Spleen (tissue), 11 donors: Measurements from ENCODE around the gene OPRL1. TPM values are rescaled to one million over a fixed set of nuclear protein-coding genes. Genes with fewer than 3 reads are reported as not detected.

ENCODE experiments used
- DNase-seq: peaks from one replicate; pipeline ENCODE4 v3.0.0-alpha.2; 2020
- H3K27ac ChIP-seq, 8 donors: fragments of 200-600 bp; sonication (generic) in 7 of 8; 1 replicate in 4 of 8; 2 replicates in 4 of 8; pipeline versions ENCODE4 v1.5.0 to v1.8.0; 2016 to 2021; ENCODE audit warnings: inconsistent platforms in 4 of 8, mild to moderate bottlenecking in 4 of 8, moderate library complexity in 1 of 8
- H3K27me3 ChIP-seq, 7 donors: fragments of 200-600 bp; sonication (generic) in 6 of 7; replicated peaks in 1 of 7; 1 replicate in 4 of 7; 2 replicates in 3 of 7; pipeline versions ENCODE4 v1.5.0 to v1.8.0; 2016 to 2021; ENCODE audit warnings: inconsistent platforms in 3 of 7, mild to moderate bottlenecking in 1 of 7
- H3K36me3 ChIP-seq, 6 donors: fragments of 200-600 bp; sonication (generic) in 5 of 6; 1 replicate in 4 of 6; 2 replicates in 2 of 6; pipeline versions ENCODE4 v1.5.0 to v1.8.0; 2016 to 2021; ENCODE audit warnings: inconsistent platforms in 2 of 6
- H3K4me1 ChIP-seq, 6 donors: fragments of 200-600 bp; sonication (generic) in 5 of 6; 1 replicate in 3 of 6; 2 replicates in 3 of 6; pipeline versions ENCODE4 v1.5.0 to v1.8.0; 2016 to 2021; ENCODE audit warnings: inconsistent platforms in 3 of 6
- H3K4me3 ChIP-seq, 8 donors: fragments of 200-600 bp; sonication (generic) in 7 of 8; 1 replicate in 4 of 8; 2 replicates in 4 of 8; pipeline versions ENCODE4 v1.5.0 to v1.8.0; 2016 to 2021; ENCODE audit warnings: inconsistent platforms in 4 of 8, mild to moderate bottlenecking in 4 of 8, moderate library complexity in 2 of 8
- H3K9me3 ChIP-seq, 8 donors: fragments of 200-600 bp; sonication (generic) in 7 of 8; 1 replicate in 4 of 8; 2 replicates in 4 of 8; pipeline versions ENCODE4 v1.5.0 to v1.8.0; 2016 to 2021; ENCODE audit warnings: inconsistent platforms in 4 of 8
- CTCF ChIP-seq, 11 experiments: fragments of 200-600 bp in 7 of 11; fragments of 450-650 bp in 4 of 11; sonication (generic) in 4 of 11; IDR thresholded peaks in 8 of 11; conservative IDR thresholded peaks in 3 of 11; 1 replicate in 7 of 11; 2 replicates in 4 of 11; pipeline versions ENCODE4 v1.4.0 to v1.8.0; 2016 to 2021; ENCODE audit warnings: antibody characterized with exemption in 11 of 11, inconsistent platforms in 4 of 11, mild to moderate bottlenecking in 1 of 11
- POLR2A ChIP-seq, 3 donors: fragments of 450-650 bp; IDR thresholded peaks; one replicate each; pipeline ENCODE4 v1.5.1; 2017; ENCODE audit warnings: antibody characterized with exemption in 3 of 3, mild to moderate bottlenecking in 1 of 3
- POLR2AphosphoS5 ChIP-seq, 3 donors: sonication (generic); formaldehyde crosslinking; IDR thresholded peaks; one replicate each; pipeline ENCODE4 v1.5.1; 2017; ENCODE audit warnings: antibody characterized with exemption in 3 of 3
- WGBS, 5 donors: extraction: QIAGEN DNeasy Blood & Tissue Kit in 3 of 5; methylation state at CpG; one replicate each; pipeline versions ENCODE4 v1.1.5 to v1.1.7; 2013 to 2018; 5-methylcytosine and 5-hydroxymethylcytosine counted together
- intact Hi-C: fragments of 100-400 bp; cut with DNase I; formaldehyde crosslinking; loops from one replicate; pipeline ENCODE4 v1.15.0; 2023; ENCODE audit warnings: low total_unique reads
- polyA plus RNA-seq, 3 donors: library from polyadenylated mRNA; stranded (reverse); fragments of 200-250 nt; gene quantifications; one replicate each; pipeline ENCODE4 v1.2.1, GENCODE V29; 2013
- total RNA-seq, 7 donors: library from RNA; depleted of rRNA in 3 of 7; stranded (reverse); fragments of >200 nt in 3 of 7; fragmentation: NEBNext Ultra II Directional in 4 of 7; extraction: Animal tissue kit (Norgen Biotek cat#: 25700) in 4 of 7; gene quantifications; one replicate each; pipeline versions ENCODE4 v1.1.0 to v1.2.1, GENCODE V29; 2016 to 2021
- donor health status: healthy with polysubstance abuse.
- donor health status: DM: no; HTN: no; CAD: no; lungs with moderate emphysema.
- donor health status: DM: no; HTN: no; CAD: no.
- donor health status: Bipolar disorder and iron deficiency.
- donor health status: healthy.
- donor health status: DM: no; HTN: no; CAD: no.
- donor health status: DM: yes; HTN: yes; CAD: no.

Gene OPRL1
- total and polyA plus RNA-seq, 10 donors: 1.9 to 7.9 (median 5.0) TPM

GRCh38 chr20:64062596-64063388, 17.1 kb upstream of the OPRL1 start, which contains the start of gene TCEA2:
Gene TCEA2 (plus strand): TSS chr20:64063198. CDS start chr20:64063313, 115 bp downstream.
- Histone ChIP-seq H3K27ac (peak within 1 kb of the TSS; percentile 55 to 88 (median 82)), H3K4me3 (peak within 1 kb of the TSS; percentile 50 to 98 (median 88)), H3K27me3 (no peaks in the 10 kb centered on the region), H3K9me3 (no peaks in the 10 kb centered on the region), H3K4me1 (peaks cover 21 to 68% (median 63%) of the 10 kb centered on the region in 6 donors), H3K36me3 (no peaks in the 10 kb centered on the region)
- intact Hi-C loops: loop anchor here (5.0 kb wide), 1 partner anchor 80 kb away; the partner anchor contains the start of gene PRPF6
- peak; percentile 91 to 93 (median 92) for TF ChIP-seq POLR2AphosphoS5 (IDR thresholded peaks at IDR 0.05)
- TF ChIP-seq POLR2A (IDR thresholded peaks at IDR 0.05): peak in 2 of 3 donors; percentile 21 to 22
- peak in 2 of 11 experiments; percentile 8 to 27 for TF ChIP-seq CTCF (IDR thresholded peaks at IDR 0.05 in 8 of 11, conservative IDR thresholded peaks at IDR 0.05 in 3 of 11)
- WGBS, 5 donors: 7 to 62% (median 10%) methylated on average over 4 to 85 of the region's 85 CpGs
- peak; percentile 99 for DNase-seq

- intact Hi-C loops: loop anchor here (5.0 kb wide), 1 partner anchor 81 kb away; the partner anchor contains the start of gene PRPF6
- no peak for DNase-seq
- Histone ChIP-seq H3K27ac (peak overlapping the region; percentile 55 to 88 (median 82)), H3K9me3 (no peaks in the 10 kb centered on the region), H3K36me3 (no peaks in the 10 kb centered on the region), H3K27me3 (no peaks in the 10 kb centered on the region), H3K4me3 (peak overlapping the region; percentile 50 to 98 (median 88)), H3K4me1 (peaks cover 24 to 68% (median 63%) of the 10 kb centered on the region in 6 donors)
- 3 to 11% (median 5%) methylated on average over 26 to 51 of the region's 51 CpGs for WGBS, 5 donors
- TF ChIP-seq POLR2AphosphoS5 (IDR thresholded peaks at IDR 0.05): peak in 2 of 3 donors; percentile 4 to 42
- no peak for TF ChIP-seq CTCF (IDR thresholded peaks at IDR 0.05 in 8 of 11, conservative IDR thresholded peaks at IDR 0.05 in 3 of 11)
- no peak for TF ChIP-seq POLR2A (IDR thresholded peaks at IDR 0.05)
Measured at GRCh38 chr20:64063389-64064144, 16.3 kb upstream of the OPRL1 start.

- no peaks in the 10 kb centered on the region for H3K36me3 ChIP-seq
- H3K27me3 ChIP-seq: no peaks in the 10 kb centered on the region
- H3K4me1 ChIP-seq: peaks cover 28 to 72% (median 68%) of the 10 kb centered on the region in 6 donors
- intact Hi-C loops: loop anchor here (5.0 kb wide), 1 partner anchor 82 kb away; the partner anchor contains the start of gene PRPF6
- no peaks in the 10 kb centered on the region for H3K9me3 ChIP-seq
- TF ChIP-seq CTCF (IDR thresholded peaks at IDR 0.05 in 8 of 11, conservative IDR thresholded peaks at IDR 0.05 in 3 of 11): no peak
- TF ChIP-seq POLR2AphosphoS5 (IDR thresholded peaks at IDR 0.05): peak in 1 of 3 donors; percentile 3
- no peak for TF ChIP-seq POLR2A (IDR thresholded peaks at IDR 0.05)
- peak overlapping the region in 7 of 8 donors; percentile 65 to 98 (median 88) for H3K4me3 ChIP-seq
- no peak for DNase-seq
- peak overlapping the region in 5 of 8 donors; percentile 75 to 88 (median 84) for H3K27ac ChIP-seq
- 33 to 72% (median 61%) methylated on average over 10 to 12 of the region's 12 CpGs for WGBS, 5 donors
Measured at GRCh38 chr20:64064145-64064698, 15.7 kb upstream of the OPRL1 start.
